H1 (cell line): ENCODE measurements around the gene ZNF496. TPM values are rescaled to one million over a fixed set of nuclear protein-coding genes. Genes with fewer than 3 reads are reported as not detected.
A peak's percentile ranks its signal among the peaks of the same experiment; 100 is the strongest.

Experiments used
- CEBPB ChIP-seq: IDR thresholded peaks from 2 replicates; pipeline ENCODE4 v1.6.1; 2012; ENCODE audit warnings: low read depth, low read length
- EGR1 ChIP-seq: IDR thresholded peaks from 2 replicates; pipeline ENCODE4 v1.6.1; 2011; ENCODE audit warnings: low read depth, low read length, borderline replicate concordance
- SIX5 ChIP-seq: IDR thresholded peaks from 2 replicates; pipeline ENCODE4 v1.6.1; 2011; ENCODE audit warnings: mild to moderate bottlenecking, low read depth, low read length
- SP2 ChIP-seq: IDR thresholded peaks from 2 replicates; pipeline ENCODE4 v1.6.1; 2012; ENCODE audit warnings: mild to moderate bottlenecking, low read length, inconsistent platforms
- TAF1 ChIP-seq: IDR thresholded peaks from 2 replicates; pipeline ENCODE4 v1.6.1; 2011; ENCODE audit warnings: mild to moderate bottlenecking, low read depth, low read length
- polyA plus RNA-seq, 7 experiments: library from polyadenylated mRNA; depleted of rRNA in 3 of 7; stranded (reverse) in 5 of 7; unstranded in 2 of 7; fragments of >200 nt in 5 of 7; fragments of 200-250 nt in 2 of 7; gene quantifications; 1 replicate in 5 of 7; 2 replicates in 1 of 7; 4 replicates in 1 of 7; pipeline versions ENCODE4 v1.2.1 to v1.2.3, GENCODE V29; 2011 to 2013; ENCODE audit warnings: missing spikeins in 2 of 7, mixed read lengths in 2 of 7
- total RNA-seq: library from RNA; stranded (reverse); fragmentation: NEBNext Ultra II Directional; extraction: Animal tissue kit (Norgen Biotek cat#: 25700); gene quantifications from 2 replicates; pipeline ENCODE4 v1.2.1, GENCODE V29; 2021

ZNF496 gene
- total and polyA plus RNA-seq, 2 of the 8 experiments (the other 6 are each of a cell fraction or from before 2014, with no cell fraction given): 27.9 to 71.4 TPM

GRCh38 chr1:247331525-247332214 lies at the start of gene ZNF496 (continued):
- TF ChIP-seq SIX5 (peak; percentile 7; the same call in 1 of the 2 replicates), CEBPB (no peak), SP2 (peak; percentile 66), EGR1 (peak; percentile 81), TAF1 (peak; percentile 67)
